WERI-Rb-1 (cell line): ENCODE data around the gene LCN6.
"Not testable (repeated sequence)": the region's sequence is repeated elsewhere in the genome, so short reads cannot be mapped to it uniquely, and the experiment has no call there.

ENCODE experiments used
- DNase-seq: peaks from one replicate; pipeline ENCODE4 v3.0.0-alpha.2; 2020
- H3K27ac ChIP-seq: fragments of 250-450 bp; sonication (Bioruptor Pico); 2 replicates; pipeline ENCODE4 v1.5.1; 2020; ENCODE audit warnings: mild to moderate bottlenecking, moderate library complexity
- H3K27me3 ChIP-seq: fragments of 250-450 bp; sonication (Bioruptor Pico); 2 replicates; pipeline ENCODE4 v1.5.1; 2021; ENCODE audit warnings: mild to moderate bottlenecking, low read depth, moderate library complexity; ENCODE audit not compliant: insufficient read depth, severe bottlenecking
- H3K36me3 ChIP-seq: fragments of 250-450 bp; sonication (Bioruptor Pico); 2 replicates; pipeline ENCODE4 v1.5.1; 2020; ENCODE audit warnings: mild to moderate bottlenecking, moderate library complexity
- H3K4me3 ChIP-seq: 2 replicates; pipeline ENCODE4 v1.5.1; 2011; ENCODE audit warnings: low read depth, mild to moderate bottlenecking, control low read depth, low read length
- H3K9me3 ChIP-seq: fragments of 250-450 bp; sonication (Bioruptor Pico); 2 replicates; pipeline ENCODE4 v1.5.1; 2021; ENCODE audit warnings: mild to moderate bottlenecking, moderate library complexity; ENCODE audit not compliant: severe bottlenecking
- TF ChIP-seq, protein P1 (sequence below): IDR thresholded peaks from 2 replicates; pipeline ENCODE4 v1.5.1; 2011; ENCODE audit warnings: low read depth, mild to moderate bottlenecking, control low read depth, inconsistent platforms, low read length

LCN6 gene

DNA sequence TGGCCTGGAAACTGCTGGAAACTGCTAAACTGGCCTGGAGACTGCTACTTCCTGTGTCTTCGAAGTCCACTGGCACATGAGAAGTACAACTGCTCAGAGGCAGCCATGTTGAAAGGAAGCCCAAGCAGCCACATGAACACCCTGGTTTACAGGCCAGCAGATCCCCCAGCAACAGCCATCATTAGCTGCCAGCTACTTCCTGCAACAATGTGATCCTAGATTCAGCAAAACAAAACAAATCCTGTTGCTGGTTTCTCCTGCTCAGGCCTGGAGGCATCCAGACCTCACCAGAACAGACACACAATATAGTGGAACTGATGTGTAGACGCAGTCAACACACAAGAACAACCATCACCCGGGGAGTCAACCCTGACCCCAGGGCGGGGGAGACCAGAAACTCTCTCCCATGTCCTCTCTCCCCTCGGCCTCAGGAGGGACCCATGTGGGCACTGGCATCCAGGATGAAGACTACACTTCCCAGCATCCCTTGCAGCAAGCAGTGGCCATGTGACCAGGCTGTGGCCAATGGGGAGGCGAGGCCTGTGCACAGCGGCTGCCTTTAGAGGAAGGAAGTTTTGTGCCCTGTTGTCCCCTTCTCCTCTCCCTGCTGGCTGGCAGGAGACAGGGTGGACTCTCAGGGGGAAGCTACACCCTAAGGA, 25.2 kb upstream of the LCN6 start:
- DNase-seq: peak; percentile 69
- no peaks in the 10 kb centered on the region for H3K27me3 ChIP-seq
- H3K36me3 ChIP-seq: no peaks in the 10 kb centered on the region
- H3K9me3 ChIP-seq: peaks cover 13% of the 10 kb centered on the region
- TF ChIP-seq, protein P1, sequence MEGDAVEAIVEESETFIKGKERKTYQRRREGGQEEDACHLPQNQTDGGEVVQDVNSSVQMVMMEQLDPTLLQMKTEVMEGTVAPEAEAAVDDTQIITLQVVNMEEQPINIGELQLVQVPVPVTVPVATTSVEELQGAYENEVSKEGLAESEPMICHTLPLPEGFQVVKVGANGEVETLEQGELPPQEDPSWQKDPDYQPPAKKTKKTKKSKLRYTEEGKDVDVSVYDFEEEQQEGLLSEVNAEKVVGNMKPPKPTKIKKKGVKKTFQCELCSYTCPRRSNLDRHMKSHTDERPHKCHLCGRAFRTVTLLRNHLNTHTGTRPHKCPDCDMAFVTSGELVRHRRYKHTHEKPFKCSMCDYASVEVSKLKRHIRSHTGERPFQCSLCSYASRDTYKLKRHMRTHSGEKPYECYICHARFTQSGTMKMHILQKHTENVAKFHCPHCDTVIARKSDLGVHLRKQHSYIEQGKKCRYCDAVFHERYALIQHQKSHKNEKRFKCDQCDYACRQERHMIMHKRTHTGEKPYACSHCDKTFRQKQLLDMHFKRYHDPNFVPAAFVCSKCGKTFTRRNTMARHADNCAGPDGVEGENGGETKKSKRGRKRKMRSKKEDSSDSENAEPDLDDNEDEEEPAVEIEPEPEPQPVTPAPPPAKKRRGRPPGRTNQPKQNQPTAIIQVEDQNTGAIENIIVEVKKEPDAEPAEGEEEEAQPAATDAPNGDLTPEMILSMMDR: no peak
- H3K4me3 ChIP-seq: no peak overlapping the region
- no peak overlapping the region for H3K27ac ChIP-seq

GRCh38 chr9:136771907-136772415, 23.6 kb upstream of the LCN6 start:
- Histone ChIP-seq H3K27me3 (no peaks in the 10 kb centered on the region), H3K4me3 (no peak overlapping the region), H3K27ac (no peak overlapping the region), H3K36me3 (no peaks in the 10 kb centered on the region), H3K9me3 (peaks cover 13% of the 10 kb centered on the region)
- no peak for DNase-seq
- TF ChIP-seq, protein P1: no peak

DNA sequence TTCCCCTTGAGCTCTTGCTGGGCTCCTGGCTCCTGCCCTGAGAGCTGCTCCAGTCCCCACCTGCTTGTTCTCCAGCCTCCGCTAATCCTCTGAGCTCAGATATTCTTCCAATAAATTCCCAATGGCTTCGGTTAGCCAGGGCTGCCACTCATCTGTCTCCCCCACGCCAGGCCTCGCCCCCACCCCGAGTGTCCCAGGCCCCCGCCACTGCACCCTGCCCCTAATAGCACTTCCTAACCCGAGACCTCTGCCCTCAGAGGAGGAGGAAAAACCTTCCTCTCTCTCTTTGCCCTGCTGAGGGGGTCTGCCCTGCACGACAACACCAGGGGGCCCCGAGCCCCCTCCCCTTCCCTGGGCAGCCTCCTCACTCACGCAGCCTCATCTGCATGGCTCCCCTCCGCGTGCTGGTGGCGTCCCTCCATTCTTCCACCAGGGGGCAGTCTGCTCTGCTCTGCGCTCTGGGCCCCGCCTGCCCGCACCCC, 21.4 kb upstream of the LCN6 start:
- Histone ChIP-seq H3K4me3 (peak overlapping the region; percentile 36), H3K27ac (peak overlapping the region; percentile 58), H3K9me3 (peaks cover 12% of the 10 kb centered on the region), H3K27me3 (no peaks in the 10 kb centered on the region), H3K36me3 (no peaks in the 10 kb centered on the region)
- peak; percentile 76 for DNase-seq
- TF ChIP-seq, protein P1: peak; percentile 85

DNA sequence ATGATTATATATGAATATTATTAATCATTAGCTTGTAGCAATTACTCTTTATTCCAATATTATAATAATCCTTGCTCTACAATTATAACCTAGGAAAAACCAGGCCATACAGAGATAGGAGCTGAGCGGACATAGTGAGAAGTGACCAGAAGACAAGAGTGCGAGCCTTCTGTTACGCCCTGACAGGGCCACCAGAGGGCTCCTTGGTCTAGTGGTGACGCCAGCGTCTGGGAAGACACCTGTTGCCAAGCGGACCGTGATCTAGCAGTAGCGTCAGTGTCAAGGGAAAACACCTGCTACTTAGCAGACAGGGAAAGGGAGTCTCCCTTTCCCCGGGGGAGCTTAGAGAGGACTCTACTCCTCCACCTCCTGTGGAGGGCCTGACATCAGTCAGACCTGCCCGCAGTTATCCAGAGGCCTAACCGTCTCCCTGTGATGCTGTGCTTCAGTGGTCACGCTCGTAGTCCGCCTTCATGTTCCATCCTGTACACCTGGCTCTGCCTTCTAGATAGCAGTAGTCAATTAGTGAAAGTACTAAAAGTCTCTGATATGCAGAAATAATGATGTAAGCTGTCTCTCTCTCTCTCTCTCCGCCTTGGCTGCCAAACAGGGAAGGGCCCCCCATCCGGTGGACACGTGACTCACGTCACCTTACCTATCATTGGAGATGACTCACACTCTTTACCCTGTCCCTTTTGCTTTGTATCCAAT, 18.2 kb upstream of the LCN6 start:
- DNase-seq: peak; percentile 81
- H3K9me3 ChIP-seq, H3K4me3 ChIP-seq, H3K27me3 ChIP-seq, H3K27ac ChIP-seq, H3K36me3 ChIP-seq: not testable (repeated sequence)

DNA sequence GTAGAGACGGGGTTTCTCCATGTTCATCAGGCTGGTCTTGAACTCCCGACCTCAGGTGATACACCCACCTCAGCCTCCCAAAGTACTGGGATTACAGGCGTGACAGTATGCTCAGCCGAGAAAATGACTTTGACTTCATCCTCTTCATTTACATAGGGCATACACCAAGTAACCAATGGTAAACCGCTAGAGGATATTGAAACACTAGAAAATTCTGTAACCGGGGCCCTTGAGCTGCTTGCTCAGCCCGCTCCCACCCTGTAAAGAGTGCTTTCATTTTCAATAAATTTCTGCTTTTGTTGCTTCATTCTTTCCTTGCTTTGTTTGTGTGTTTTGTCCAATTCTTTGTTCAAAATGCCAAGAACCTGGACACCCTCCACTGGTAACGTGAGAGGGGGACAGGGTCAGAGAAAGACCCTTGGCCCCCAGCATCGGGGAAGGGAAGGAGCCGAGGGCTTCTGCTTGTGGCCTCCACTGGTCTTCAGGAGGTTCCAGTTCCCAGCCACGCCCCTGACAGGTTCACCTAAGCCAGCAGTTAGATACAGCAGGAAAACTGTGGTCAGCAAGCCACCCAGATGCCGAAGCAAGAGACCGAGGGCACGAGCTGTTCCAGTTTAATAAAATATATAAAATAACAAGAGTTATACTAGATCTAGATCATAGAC, 17.6 kb upstream of the LCN6 start:
- not testable (repeated sequence) for H3K9me3 ChIP-seq, H3K4me3 ChIP-seq, H3K27ac ChIP-seq, DNase-seq, H3K36me3 ChIP-seq, H3K27me3 ChIP-seq

GRCh38 chr9:136765041-136765440, 16.7 kb upstream of the LCN6 start:
- Histone ChIP-seq H3K9me3 (no peaks in the 10 kb centered on the region), H3K27me3 (no peaks in the 10 kb centered on the region), H3K4me3 (no peak overlapping the region), H3K36me3 (no peaks in the 10 kb centered on the region), H3K27ac (no peak overlapping the region)
- no peak for DNase-seq
- TF ChIP-seq, protein P1: no peak
